Measurements from ENCODE around the gene RTP1. TPM values are rescaled to one million over a fixed set of nuclear protein-coding genes. Genes with fewer than 3 reads are reported as not detected.

RTP1 gene
- total and polyA plus RNA-seq, 2 of the 4 experiments (the other 2 are of a cell fraction): not detected

- no peak overlapping the region for H4K8ac ChIP-seq (ENCODE audit: low read depth in 2 of 2, low read length in 2 of 2)
- no peak overlapping the region for H2AK5ac ChIP-seq (ENCODE audit: low read depth, low read length)
- H2BK120ac ChIP-seq (ENCODE audit: low read depth, low read length): no peak overlapping the region
- no peaks in the 10 kb centered on the region for H3K79me1 ChIP-seq (ENCODE audit: low read depth in 1 of 2, low read length in 2 of 2)
- H3K9ac ChIP-seq (ENCODE audit: low read depth, low read length): no peak overlapping the region
- in situ Hi-C loops (cut with MboI; ENCODE audit: low sequenced_read_pairs): no loop called here
- H3K4me2 ChIP-seq (ENCODE audit: low read depth, low read length): no peak overlapping the region
- no peak overlapping the region for H3K27ac ChIP-seq (ENCODE audit: insufficient read depth, low read length)
- H2AK9ac ChIP-seq (replicated peaks; ENCODE audit: low read depth, low read length, poor library complexity): no peak overlapping the region
- dilution Hi-C loops (cut with HindIII; ENCODE audit: low sequenced_read_pairs, unreplicated experiment): no loop called here
- H4K91ac ChIP-seq (ENCODE audit: insufficient read depth, low read depth, low read length): no peak overlapping the region
- H3K4ac ChIP-seq (ENCODE audit: low read depth, low read length): no peak overlapping the region
- no peak overlapping the region for H3K4me3 ChIP-seq (ENCODE audit: insufficient read depth, low read depth, low read length)
- WGBS, 2 experiments (ENCODE audit: extremely low coverage in 2 of 2, insufficient read length in 1 of 2): 0% methylated on average over 1 of the region's 7 CpGs; no CpG with 5 or more reads in 1 of the 2 experiments
- H2BK20ac ChIP-seq (ENCODE audit: low read depth, low read length): no peak overlapping the region
- no peak overlapping the region for H3K23ac ChIP-seq (ENCODE audit: low read depth, low read length)
- H3K9me3 ChIP-seq (ENCODE audit: control insufficient read depth, insufficient read depth, low read length): no peaks in the 10 kb centered on the region
- H2BK5ac ChIP-seq (ENCODE audit: low read depth, low read length, poor library complexity, severe bottlenecking): no peak overlapping the region
- ChIA-PET POLR2A (ENCODE audit: unreplicated experiment) (no interaction called here), CTCF (no interaction called here)
- no peak overlapping the region for H3K56ac ChIP-seq (ENCODE audit: extremely low read depth, insufficient read depth, low read length)
- no peak overlapping the region for H2BK15ac ChIP-seq (ENCODE audit: low read depth, low read length)
- no TSS peak for BruUV-seq (replicated peaks)
- H2AFZ ChIP-seq (replicated peaks; ENCODE audit: low read length, poor library complexity): no peak overlapping the region
- intact Hi-C loops (cut with micrococcal nuclease): loop anchor here (1.0 kb wide), 1 partner anchor 13 kb away; no protein-coding TSS in a partner anchor
- H4K20me1 ChIP-seq (ENCODE audit: insufficient read depth, low read length): no peaks in the 10 kb centered on the region
- H3K14ac ChIP-seq (replicated peaks; ENCODE audit: low read depth, low read length): no peak overlapping the region
- no peaks in the 10 kb centered on the region for H3K36me3 ChIP-seq (ENCODE audit: control insufficient read depth, insufficient read depth, low read length)
- no peaks in the 10 kb centered on the region for H3K9me1 ChIP-seq (ENCODE audit: insufficient read depth, low read length)
- TF ChIP-seq FOS (IDR thresholded peaks at IDR 0.05; ENCODE audit: low read depth, low read length) (no peak), CEBPB (IDR thresholded peaks at IDR 0.05; ENCODE audit: low read depth, low read length) (no peak), USF2 (IDR thresholded peaks at IDR 0.05; ENCODE audit: low read depth, low read length) (no peak), MXI1 (IDR thresholded peaks at IDR 0.05; ENCODE audit: borderline replicate concordance, low read depth, low read length) (no peak), RFX5 (IDR thresholded peaks at IDR 0.05; ENCODE audit: low read depth, low read length) (no peak), ELK1 (IDR thresholded peaks at IDR 0.05; ENCODE audit: borderline replicate concordance, low read depth, low read length) (no peak), CHD1 (IDR thresholded peaks at IDR 0.05; ENCODE audit: low read depth, low read length) (no peak), RAD21 (IDR thresholded peaks at IDR 0.05; ENCODE audit: low read length) (no peak), CTCF (conservative IDR thresholded peaks at IDR 0.05; ENCODE audit: low read depth, low read length) (no peak), BHLHE40 (IDR thresholded peaks at IDR 0.05; ENCODE audit: low read depth, low read length) (no peak), SMC3 (IDR thresholded peaks at IDR 0.05; ENCODE audit: low read depth, low read length) (no peak), MAZ (IDR thresholded peaks at IDR 0.05; ENCODE audit: borderline replicate concordance, low read depth, low read length) (no peak), MAFK (IDR thresholded peaks at IDR 0.05; ENCODE audit: low read depth, low read length) (no peak), POLR2A (IDR thresholded peaks at IDR 0.05; ENCODE audit: low read depth, low read length) (no peak)
- H3K18ac ChIP-seq (ENCODE audit: low read depth, low read length): no peak overlapping the region
- no peak overlapping the region for H4K5ac ChIP-seq (ENCODE audit: low read depth, low read length)
- ATAC-seq (ENCODE audit: low read depth): no peak
- DNase-seq: no peak
- H3K27me3 ChIP-seq (ENCODE audit: control insufficient read depth, insufficient read depth, low read length): peaks cover 13% of the 10 kb centered on the region
- no peaks in the 10 kb centered on the region for H3K4me1 ChIP-seq (ENCODE audit: control insufficient read depth, insufficient read depth, low read length)
These were observed 532 bp upstream of the RTP1 start for GRCh38 chr3:187196573-187197334.

Data from IMR-90 (cell line).